HG02973 (cell line): ENCODE results near the gene PCNT.

ENCODE experiments used
- ATAC-seq: cut with Tn5 transposase; IDR thresholded peaks from one replicate; pipeline ENCODE4 v1.9.1; 2021; ENCODE audit warnings: moderate library complexity; ENCODE audit not compliant: unreplicated experiment

Gene PCNT

DNA sequence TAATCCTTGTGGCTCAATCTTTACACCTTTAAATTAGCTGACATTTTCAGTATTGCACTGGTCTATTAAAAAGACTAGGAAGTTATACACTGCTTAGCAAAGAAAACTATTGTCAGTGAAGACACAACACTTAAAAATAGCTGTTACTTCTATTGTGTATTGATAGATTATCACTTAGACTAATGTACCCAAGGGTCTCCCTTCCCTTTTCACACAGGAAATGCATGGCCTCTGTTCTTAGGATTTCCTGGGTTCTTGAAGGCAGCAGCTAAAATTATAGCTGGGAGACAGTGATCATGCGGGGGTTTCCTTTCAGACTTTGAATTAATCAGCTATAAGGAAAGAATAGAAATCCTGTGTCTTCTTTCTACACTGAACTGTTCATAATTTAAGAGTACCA, 147.6 kb downstream of the PCNT start:
- ATAC-seq: no peak

- ATAC-seq: no peak
Observed at GRCh38 chr21:46472246-46472645, 148.3 kb downstream of the PCNT start.

DNA sequence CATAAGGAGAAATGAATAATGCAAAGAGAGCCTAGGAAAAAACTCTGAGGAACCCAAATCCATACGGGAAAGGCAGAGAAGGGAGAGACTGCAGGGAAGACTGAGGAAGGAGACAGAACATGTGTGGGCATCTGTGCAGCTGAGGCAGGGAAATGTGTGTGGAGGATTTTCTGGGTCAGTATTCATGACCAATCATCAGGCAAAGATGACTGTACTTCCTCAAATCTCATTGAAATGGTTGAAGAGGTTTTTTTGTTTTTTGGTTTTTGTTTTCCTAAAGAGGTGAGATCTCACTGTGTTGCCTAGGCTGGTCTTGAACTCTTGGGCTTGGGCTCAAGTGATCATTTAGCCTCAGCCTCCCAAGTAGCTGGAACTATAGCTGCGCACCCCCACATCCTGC, 150.4 kb downstream of the PCNT start:
- no peak for ATAC-seq

DNA sequence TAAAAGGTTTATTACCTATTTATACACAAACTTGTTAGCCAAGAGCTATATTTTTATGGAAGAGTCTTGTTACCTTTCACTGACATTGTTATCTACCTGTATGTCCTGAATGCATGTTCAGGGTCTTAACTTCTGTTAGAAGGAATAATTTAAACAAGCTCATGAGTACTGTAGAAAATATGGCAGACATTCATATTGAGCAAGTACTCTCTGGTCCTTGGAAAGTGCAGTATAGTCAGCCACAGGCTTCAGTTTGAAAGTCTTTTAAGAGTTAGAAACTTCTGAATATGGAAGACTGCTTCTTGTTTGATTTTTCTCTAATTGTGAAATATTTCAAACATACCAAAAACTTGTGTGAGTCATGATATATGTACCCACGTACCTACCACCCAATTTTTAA, 151.3 kb downstream of the PCNT start:
- ATAC-seq: no peak

GRCh38 chr21:46477765-46478164, 153.8 kb downstream of the PCNT start:
- no peak for ATAC-seq

- ATAC-seq: no peak
Observed at GRCh38 chr21:46478910-46479309, 155.0 kb downstream of the PCNT start.

- ATAC-seq: no peak
Observed at GRCh38 chr21:46480466-46480865, 156.5 kb downstream of the PCNT start.

DNA sequence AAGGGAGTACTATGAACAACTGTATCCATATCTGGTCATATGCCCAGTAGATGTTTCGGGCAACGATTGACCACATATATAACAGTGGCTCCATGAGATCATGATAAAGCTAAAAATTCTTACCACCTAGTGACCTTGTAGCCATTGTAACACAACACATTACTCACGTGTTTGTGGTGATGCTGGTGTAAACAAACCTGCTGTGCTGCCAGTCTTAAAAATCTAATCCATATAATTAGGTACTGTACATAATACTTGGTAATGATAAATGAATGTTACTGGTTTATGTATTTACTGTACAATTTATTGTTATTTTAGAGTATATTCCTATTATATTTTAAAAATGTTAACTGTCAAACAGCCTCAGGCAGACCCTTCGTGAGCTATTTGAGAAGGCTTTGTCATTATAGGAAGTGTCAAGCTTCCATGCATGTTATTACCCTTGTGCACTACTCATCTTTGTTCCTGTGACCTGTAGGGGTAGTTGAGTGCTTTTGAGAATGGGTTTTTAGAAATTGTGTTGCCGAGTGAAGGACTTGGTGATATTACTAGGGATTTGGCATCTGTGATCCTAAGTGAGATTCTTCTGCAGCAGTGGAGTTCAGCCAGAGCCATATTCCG, 158.4 kb downstream of the PCNT start:
- ATAC-seq: no peak

- no peak for ATAC-seq
Observed at GRCh38 chr21:46482846-46483231, 158.9 kb downstream of the PCNT start.

DNA sequence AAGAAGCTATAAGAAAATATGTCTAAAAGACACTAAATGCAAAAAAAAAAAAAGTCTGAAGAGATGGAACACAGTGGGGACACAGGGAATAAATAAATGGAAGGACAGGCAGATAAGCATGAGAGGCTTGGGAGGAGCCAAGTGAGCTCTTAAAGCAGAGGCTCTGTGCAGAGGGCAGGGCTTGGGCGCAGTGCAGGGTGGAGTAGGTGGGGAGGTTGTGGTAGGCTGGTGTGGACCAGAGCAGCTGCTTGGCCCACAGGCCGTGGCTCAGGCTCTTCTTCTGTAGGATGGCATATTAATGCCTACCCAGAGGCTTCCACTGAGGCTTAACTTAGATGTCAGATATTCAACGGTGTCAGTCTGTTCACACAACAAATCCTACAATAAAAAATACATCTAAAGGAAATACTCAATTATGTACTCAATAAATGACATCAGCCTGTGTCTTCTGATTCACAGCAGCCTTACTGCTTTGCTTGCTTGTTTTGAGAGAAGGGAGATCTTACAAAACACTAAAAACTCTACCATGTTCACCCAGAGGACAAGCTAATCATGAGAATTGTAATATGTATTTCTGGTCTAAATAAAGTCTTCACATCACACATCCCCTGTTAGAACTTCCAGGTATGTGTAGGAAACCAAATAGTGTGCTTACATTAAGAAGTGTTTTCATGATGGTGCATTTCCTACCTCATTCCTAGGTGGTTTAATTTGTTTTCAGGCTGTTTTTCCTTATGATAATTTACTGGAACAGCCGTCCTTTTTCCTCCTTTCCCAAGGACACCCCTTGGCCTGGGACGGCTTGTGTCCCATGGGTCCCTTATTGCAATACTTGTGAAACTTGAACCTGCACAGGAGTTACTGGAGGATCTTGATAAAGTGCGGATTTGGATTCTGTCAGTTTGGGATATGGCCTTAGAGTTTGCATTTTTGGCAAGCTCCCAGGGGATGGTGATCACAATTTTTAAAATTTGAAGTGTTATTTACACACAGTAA, 159.6 kb downstream of the PCNT start:
- ATAC-seq: no peak

- no peak for ATAC-seq
Observed at GRCh38 chr21:46486481-46487126, 162.6 kb downstream of the PCNT start.

GRCh38 chr21:46489162-46489663, 165.3 kb downstream of the PCNT start:
- ATAC-seq: no peak

- no peak for ATAC-seq
Observed at GRCh38 chr21:46489800-46490199, 165.8 kb downstream of the PCNT start.

GRCh38 chr21:46491553-46491952, 167.6 kb downstream of the PCNT start:
- ATAC-seq: no peak

DNA sequence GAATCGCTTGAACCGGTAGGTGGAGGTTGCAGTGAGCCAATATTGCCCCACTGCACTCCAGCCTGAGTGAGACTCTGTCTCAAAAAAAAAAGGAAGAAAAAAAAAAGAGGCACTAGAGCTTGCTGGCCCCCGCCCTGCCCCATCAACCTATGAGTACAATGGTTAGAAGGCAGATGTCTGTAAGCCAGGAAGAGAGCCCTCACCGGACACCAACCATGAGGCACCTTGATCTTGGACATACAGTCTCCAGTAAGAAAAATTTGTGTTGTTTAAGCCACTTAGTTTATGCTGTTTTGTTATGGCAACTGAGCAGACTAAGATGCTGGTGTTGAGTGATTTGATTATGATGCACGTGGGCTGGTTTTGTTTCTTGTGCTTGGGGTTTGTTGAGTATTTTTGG, 168.9 kb downstream of the PCNT start:
- ATAC-seq: no peak

GRCh38 chr21:46493828-46494227, 169.9 kb downstream of the PCNT start:
- ATAC-seq: no peak
